Pancreas (tissue), 10 donors: ENCODE measurements around the gene METTL27. TPM values are rescaled to one million over a fixed set of nuclear protein-coding genes. Genes with fewer than 3 reads are reported as not detected.

ENCODE experiments used
- ATAC-seq, 4 donors: fragments of 200-7000 bp; cut with Tn5 transposase; one replicate each; pipeline versions ENCODE4 v1.8.0 to v1.9.1; 2020; ENCODE audit warnings: mild to moderate bottlenecking in 4 of 4, moderate library complexity in 4 of 4
- DNase-seq, 6 donors: peaks; one replicate each; pipeline ENCODE4 v3.0.0-alpha.2; 2020
- FAIRE-seq: peaks from 2 replicates; lab custom pipeline; 2012; peaks lifted over from hg19 to GRCh38; lab: Jason Lieb, UNC
- H3K27ac ChIP-seq, 4 donors: fragments of 200-600 bp; sonication (generic); 1 replicate in 3 of 4; 2 replicates in 1 of 4; pipeline versions ENCODE4 v1.5.0 to v1.8.0; 2020
- H3K27me3 ChIP-seq, 4 donors: fragments of 200-600 bp; one replicate each; pipeline ENCODE4 v1.8.0; 2021
- H3K36me3 ChIP-seq, 3 donors: fragments of 200-600 bp; sonication (generic) in 1 of 3; one replicate each; pipeline versions ENCODE4 v1.5.0 to v1.8.0; 2020 to 2021
- H3K4me1 ChIP-seq, 3 donors: fragments of 200-600 bp; one replicate each; pipeline ENCODE4 v1.8.0; 2021
- H3K4me3 ChIP-seq, 4 donors: fragments of 200-600 bp; sonication (generic) in 2 of 4; one replicate each; pipeline versions ENCODE4 v1.5.0 to v1.8.0; 2020 to 2021
- H3K9me3 ChIP-seq, 4 donors: fragments of 200-600 bp; one replicate each; pipeline ENCODE4 v1.8.0; 2021
- CTCF ChIP-seq, 4 donors: fragments of 200-600 bp; sonication (generic) in 3 of 4; IDR thresholded peaks; one replicate each; pipeline versions ENCODE4 v1.5.0 to v1.8.0; 2021; ENCODE audit warnings: antibody characterized with exemption in 4 of 4
- WGBS, 2 donors: extraction: QIAGEN DNeasy Blood & Tissue Kit; methylation state at CpG; one replicate each; pipeline ENCODE4 v1.1.7; 2013; 5-methylcytosine and 5-hydroxymethylcytosine counted together
- intact Hi-C, 3 donors: fragments of 100-400 bp; cut with DNase I; formaldehyde crosslinking; loops; one replicate each; pipeline versions ENCODE4 v1.11.1 to v1.14.2; 2022
- polyA plus RNA-seq, 2 donors: library from polyadenylated mRNA; stranded (reverse); fragments of 200-250 nt; gene quantifications; one replicate each; pipeline ENCODE4 v1.2.3, GENCODE V29; 2013
- total RNA-seq, 6 donors: library from RNA; stranded (reverse); fragmentation: NEBNext Ultra II Directional in 4 of 6; extraction: Animal tissue kit (Norgen Biotek cat#: 25700) in 4 of 6; gene quantifications; one replicate each; pipeline versions ENCODE4 v1.2.1 to v1.2.4, GENCODE V29; 2021 to 2023
- donor health status: healthy with polysubstance abuse.
- donor health status: DM: no; HTN: no; CAD: no; lungs with moderate emphysema.
- donor health status: DM: no; HTN: no; CAD: no.
- donor health status: control.
- donor health status: control.
- donor health status: Bipolar disorder and iron deficiency.
- donor health status: DM: yes; HTN: yes; CAD: no.
- donor health status: DM: no; HTN: no; CAD: no.
- donor health status: DM: no; HTN: no; CAD: no.
- donor health status: DM: yes; HTN: yes; CAD: no.

METTL27 gene
- total and polyA plus RNA-seq, 8 donors, result 3.0 to 11.2 (median 5.5) TPM

- Histone ChIP-seq H3K4me1 (peaks cover 4 to 7% (median 4%) of the 10 kb centered on the region in 3 donors), H3K27ac (no peak overlapping the region), H3K36me3 (no peaks in the 10 kb centered on the region), H3K4me3 (no peak overlapping the region), H3K27me3 (no peaks in the 10 kb centered on the region), H3K9me3 (no peaks in the 10 kb centered on the region)
- WGBS, 2 donors, result 82 to 88% methylated on average over 13 of the region's 13 CpGs
- no peak for FAIRE-seq
- TF ChIP-seq CTCF (IDR thresholded peaks at IDR 0.05), result no peak
- intact Hi-C loops, result no loop called here
- ATAC-seq, result no peak
- no peak for DNase-seq
Measured at GRCh38 chr7:73844848-73845460, 2.6 kb upstream of the METTL27 start.

GRCh38 chr7:73844131-73844547 is 1.8 kb upstream of the METTL27 start:
- WGBS, 2 donors, result 48 to 51% methylated on average over 9 of the region's 9 CpGs
- DNase-seq, result no peak
- Histone ChIP-seq H3K4me3 (no peak overlapping the region), H3K9me3 (no peaks in the 10 kb centered on the region), H3K27me3 (no peaks in the 10 kb centered on the region), H3K4me1 (peaks cover 4 to 7% (median 4%) of the 10 kb centered on the region in 3 donors), H3K27ac (no peak overlapping the region), H3K36me3 (no peaks in the 10 kb centered on the region)
- no peak for ATAC-seq
- intact Hi-C loops, result no loop called here
- TF ChIP-seq CTCF (IDR thresholded peaks at IDR 0.05), result no peak
- FAIRE-seq, result no peak

GRCh38 chr7:73841689-73842066 is 638 bp downstream of the METTL27 start:
- Histone ChIP-seq H3K9me3 (no peaks in the 10 kb centered on the region), H3K27me3 (no peaks in the 10 kb centered on the region), H3K36me3 (no peaks in the 10 kb centered on the region), H3K27ac (peak overlapping the region in 3 of 4 donors; percentile 42 to 82 (median 74)), H3K4me1 (peaks cover 4 to 7% (median 4%) of the 10 kb centered on the region in 3 donors), H3K4me3 (peak overlapping the region; percentile 39 to 62 (median 54))
- peak in 3 of 6 donors; percentile 36 to 72 (median 48) for DNase-seq
- TF ChIP-seq CTCF (IDR thresholded peaks at IDR 0.05), result no peak
- ATAC-seq, result peak in 3 of 4 donors; percentile 12 to 13 (median 13)
- 45 to 47% methylated on average over 14 to 15 of the region's 15 CpGs for WGBS, 2 donors
- intact Hi-C loops, result no loop called here
- FAIRE-seq, result no peak

GRCh38 chr7:73840715-73841379 is 1.5 kb downstream of the METTL27 start:
- FAIRE-seq (no peak), DNase-seq (peak in 1 of 6 donors; percentile 75), ATAC-seq (no peak)
- H3K4me3 ChIP-seq, result no peak overlapping the region
- intact Hi-C loops, result no loop called here
- no peaks in the 10 kb centered on the region for H3K27me3 ChIP-seq
- no peak for TF ChIP-seq CTCF (IDR thresholded peaks at IDR 0.05)
- peaks cover 4 to 7% (median 4%) of the 10 kb centered on the region in 3 donors for H3K4me1 ChIP-seq
- no peaks in the 10 kb centered on the region for H3K9me3 ChIP-seq
- no peaks in the 10 kb centered on the region for H3K36me3 ChIP-seq
- 94 to 95% methylated on average over 16 of the region's 16 CpGs for WGBS, 2 donors
- no peak overlapping the region for H3K27ac ChIP-seq
